Hepatocyte (in vitro differentiated cells): ENCODE results near the gene MFSD6. TPM values are rescaled to one million over a fixed set of nuclear protein-coding genes. Genes with fewer than 3 reads are reported as not detected.
"Not testable (repeated sequence)": the region's sequence is repeated elsewhere in the genome, so short reads cannot be mapped to it uniquely, and the experiment has no call there.

ENCODE experiments used
- DNase-seq: peaks from one replicate; pipeline ENCODE4 v3.0.0-alpha.2; 2016; ENCODE audit warnings: low spot score
- H2AFZ ChIP-seq: fragments of 200-600 bp; sonication (generic); 2 replicates; pipeline ENCODE4 v1.6.0; 2016; ENCODE audit warnings: antibody characterized with exemption, mild to moderate bottlenecking
- H3K27ac ChIP-seq: fragments of 200-600 bp; sonication (generic); 2 replicates; pipeline ENCODE4 v1.5.1; 2016; ENCODE audit warnings: mild to moderate bottlenecking
- H3K27me3 ChIP-seq: fragments of 200-600 bp; sonication (generic); 2 replicates; pipeline ENCODE4 v1.6.1; 2016
- H3K36me3 ChIP-seq: fragments of 200-600 bp; sonication (generic); replicated peaks from 2 replicates; pipeline ENCODE4 v1.5.1; 2016; ENCODE audit warnings: low read depth; ENCODE audit not compliant: insufficient read depth
- H3K4me1 ChIP-seq: fragments of 200-600 bp; sonication (generic); 2 replicates; pipeline ENCODE4 v1.5.1; 2016; ENCODE audit warnings: mild to moderate bottlenecking, moderate library complexity; ENCODE audit not compliant: insufficient read depth
- H3K4me2 ChIP-seq: fragments of 200-600 bp; sonication (generic); 2 replicates; pipeline ENCODE4 v1.6.0; 2016
- H3K4me3 ChIP-seq: fragments of 200-600 bp; sonication (generic); 2 replicates; pipeline ENCODE4 v1.5.1; 2016; ENCODE audit warnings: mild to moderate bottlenecking
- H3K79me2 ChIP-seq: fragments of 200-600 bp; sonication (generic); 2 replicates; pipeline ENCODE4 v1.6.0; 2017; ENCODE audit warnings: mild to moderate bottlenecking
- H3K9me2 ChIP-seq: fragments of 200-600 bp; sonication (generic); replicated peaks from 2 replicates; pipeline ENCODE4 v1.6.0; 2017; ENCODE audit warnings: mild to moderate bottlenecking; ENCODE audit not compliant: insufficient read depth
- H3K9me3 ChIP-seq: fragments of 200-600 bp; sonication (generic); 2 replicates; pipeline ENCODE4 v1.5.1; 2016; ENCODE audit warnings: low read depth, mild to moderate bottlenecking
- H4K20me1 ChIP-seq: fragments of 200-600 bp; sonication (generic); 2 replicates; pipeline ENCODE4 v1.6.0; 2016; ENCODE audit warnings: mild to moderate bottlenecking; ENCODE audit not compliant: insufficient read depth, poor library complexity, severe bottlenecking
- EZH2 ChIP-seq: fragments of 200-600 bp; sonication (generic); IDR thresholded peaks from 2 replicates; pipeline ENCODE4 v1.6.1; 2016; ENCODE audit warnings: antibody characterized with exemption, mild to moderate bottlenecking, borderline replicate concordance
- EZH2phosphoT487 ChIP-seq: fragments of 200-600 bp; sonication (generic); IDR thresholded peaks from one replicate; pipeline ENCODE4 v1.6.1; 2018; ENCODE audit warnings: antibody characterized with exemption, mild to moderate bottlenecking, low read depth, moderate library complexity; ENCODE audit not compliant: unreplicated experiment, severe bottlenecking
- WGBS: methylation state at CpG from one replicate; pipeline ENCODE4 v1.1.6; 2016; ENCODE audit warnings: low lambda C conversion rate; ENCODE audit errors: missing lambda C conversion rate; 5-methylcytosine and 5-hydroxymethylcytosine counted together
- polyA plus RNA-seq: library from polyadenylated mRNA; unstranded; fragments of >200 nt; fragmentation: Nextera tagmentation; extraction: Ambion mirVana; gene quantifications from 2 replicates; pipeline ENCODE4 v1.2.1, GENCODE V29; 2016
- total RNA-seq: library from RNA; depleted of rRNA; stranded (reverse); fragments of >200 nt; gene quantifications from 2 replicates; pipeline ENCODE4 v1.2.3, GENCODE V29; 2014
- TF ChIP-seq, protein P1 (sequence below): fragments of 200-600 bp; sonication (generic); IDR thresholded peaks from 2 replicates; pipeline ENCODE4 v1.5.1; 2016; ENCODE audit warnings: antibody characterized with exemption, mild to moderate bottlenecking; ENCODE audit not compliant: poor library complexity

The MFSD6 gene
- total and polyA plus RNA-seq, 2 experiments from 2014 or later, result 9.7 to 15.9 TPM

- no peak overlapping the region for H3K4me3 ChIP-seq
- H3K9me3 ChIP-seq, result no peaks in the 10 kb centered on the region
- TF ChIP-seq, protein P1, sequence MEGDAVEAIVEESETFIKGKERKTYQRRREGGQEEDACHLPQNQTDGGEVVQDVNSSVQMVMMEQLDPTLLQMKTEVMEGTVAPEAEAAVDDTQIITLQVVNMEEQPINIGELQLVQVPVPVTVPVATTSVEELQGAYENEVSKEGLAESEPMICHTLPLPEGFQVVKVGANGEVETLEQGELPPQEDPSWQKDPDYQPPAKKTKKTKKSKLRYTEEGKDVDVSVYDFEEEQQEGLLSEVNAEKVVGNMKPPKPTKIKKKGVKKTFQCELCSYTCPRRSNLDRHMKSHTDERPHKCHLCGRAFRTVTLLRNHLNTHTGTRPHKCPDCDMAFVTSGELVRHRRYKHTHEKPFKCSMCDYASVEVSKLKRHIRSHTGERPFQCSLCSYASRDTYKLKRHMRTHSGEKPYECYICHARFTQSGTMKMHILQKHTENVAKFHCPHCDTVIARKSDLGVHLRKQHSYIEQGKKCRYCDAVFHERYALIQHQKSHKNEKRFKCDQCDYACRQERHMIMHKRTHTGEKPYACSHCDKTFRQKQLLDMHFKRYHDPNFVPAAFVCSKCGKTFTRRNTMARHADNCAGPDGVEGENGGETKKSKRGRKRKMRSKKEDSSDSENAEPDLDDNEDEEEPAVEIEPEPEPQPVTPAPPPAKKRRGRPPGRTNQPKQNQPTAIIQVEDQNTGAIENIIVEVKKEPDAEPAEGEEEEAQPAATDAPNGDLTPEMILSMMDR, result no peak
- TF ChIP-seq EZH2phosphoT487, result no peak
- no peak for TF ChIP-seq EZH2
- H3K27ac ChIP-seq, result no peak overlapping the region
- no peak for DNase-seq
- no peaks in the 10 kb centered on the region for H3K4me1 ChIP-seq
- no peaks in the 10 kb centered on the region for H3K36me3 ChIP-seq
- no peaks in the 10 kb centered on the region for H3K79me2 ChIP-seq
- no peak overlapping the region for H2AFZ ChIP-seq
- H3K4me2 ChIP-seq, result no peak overlapping the region
- no peaks in the 10 kb centered on the region for H3K27me3 ChIP-seq
- H4K20me1 ChIP-seq, result no peaks in the 10 kb centered on the region
- H3K9me2 ChIP-seq, result no peaks in the 10 kb centered on the region
- WGBS, result 84% methylated on average over 4 of the region's 4 CpGs
Measured at GRCh38 chr2:190507135-190507534, 99.0 kb downstream of the MFSD6 start.

- not testable (repeated sequence) for H3K27ac ChIP-seq
Measured at GRCh38 chr2:190509895-190510294, 101.7 kb downstream of the MFSD6 start.

DNA sequence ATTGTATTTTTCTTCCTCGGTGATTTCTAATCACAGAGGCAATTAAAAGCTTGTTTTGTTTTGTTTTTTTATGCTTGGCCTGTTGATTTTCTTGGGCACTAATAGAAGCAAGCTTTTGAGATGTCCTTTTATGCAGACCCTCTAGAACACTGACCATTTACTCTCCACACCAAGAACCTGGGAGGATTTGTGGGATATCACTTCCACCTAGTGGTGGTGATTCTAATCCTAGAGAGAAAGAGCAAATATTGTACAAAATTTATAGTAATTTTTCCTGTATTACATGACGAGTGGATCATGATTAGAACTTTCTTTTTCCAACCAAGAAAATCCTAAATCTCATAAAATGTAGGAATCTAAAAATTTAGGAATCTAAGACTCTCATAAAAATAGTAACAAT lies 102.9 kb downstream of the MFSD6 start:
- Histone ChIP-seq H2AFZ (no peak overlapping the region), H3K9me3 (no peaks in the 10 kb centered on the region), H3K27ac (no peak overlapping the region), H3K79me2 (no peaks in the 10 kb centered on the region), H3K36me3 (no peaks in the 10 kb centered on the region), H4K20me1 (no peaks in the 10 kb centered on the region), H3K4me3 (no peak overlapping the region), H3K4me2 (no peak overlapping the region), H3K4me1 (no peaks in the 10 kb centered on the region), H3K9me2 (no peaks in the 10 kb centered on the region), H3K27me3 (no peaks in the 10 kb centered on the region)
- no peak for DNase-seq
- TF ChIP-seq, protein P1, result peak; percentile 65
- TF ChIP-seq EZH2phosphoT487, result no peak
- TF ChIP-seq EZH2, result no peak
- WGBS, result 78% methylated on average over 2 of the region's 2 CpGs

More at GRCh38 chr2:190509895-190510294, 101.7 kb downstream of the MFSD6 start:
- H3K4me2 ChIP-seq, H4K20me1 ChIP-seq, H3K4me1 ChIP-seq, H3K36me3 ChIP-seq, H3K9me3 ChIP-seq, H3K79me2 ChIP-seq, H3K4me3 ChIP-seq, H2AFZ ChIP-seq, H3K27me3 ChIP-seq, DNase-seq, H3K9me2 ChIP-seq: not testable (repeated sequence)
- WGBS, result 84% methylated on average over 5 of the region's 5 CpGs

GRCh38 chr2:190512539-190513095 lies 104.5 kb downstream of the MFSD6 start:
- no peak overlapping the region for H3K27ac ChIP-seq
- H3K4me1 ChIP-seq, result no peaks in the 10 kb centered on the region
- 86% methylated on average over 5 of the region's 5 CpGs for WGBS
- no peak overlapping the region for H3K4me3 ChIP-seq
- H3K4me2 ChIP-seq, result no peak overlapping the region
- no peaks in the 10 kb centered on the region for H3K9me2 ChIP-seq
- H3K9me3 ChIP-seq, result no peaks in the 10 kb centered on the region
- no peaks in the 10 kb centered on the region for H3K79me2 ChIP-seq
- no peak for DNase-seq
- no peaks in the 10 kb centered on the region for H4K20me1 ChIP-seq
- no peaks in the 10 kb centered on the region for H3K27me3 ChIP-seq
- no peaks in the 10 kb centered on the region for H3K36me3 ChIP-seq
- H2AFZ ChIP-seq, result no peak overlapping the region
- TF ChIP-seq EZH2phosphoT487 (no peak), EZH2 (no peak)
- TF ChIP-seq, protein P1, result no peak
